ENCODE measurements around the gene NAALADL1.

Gene NAALADL1

DNA sequence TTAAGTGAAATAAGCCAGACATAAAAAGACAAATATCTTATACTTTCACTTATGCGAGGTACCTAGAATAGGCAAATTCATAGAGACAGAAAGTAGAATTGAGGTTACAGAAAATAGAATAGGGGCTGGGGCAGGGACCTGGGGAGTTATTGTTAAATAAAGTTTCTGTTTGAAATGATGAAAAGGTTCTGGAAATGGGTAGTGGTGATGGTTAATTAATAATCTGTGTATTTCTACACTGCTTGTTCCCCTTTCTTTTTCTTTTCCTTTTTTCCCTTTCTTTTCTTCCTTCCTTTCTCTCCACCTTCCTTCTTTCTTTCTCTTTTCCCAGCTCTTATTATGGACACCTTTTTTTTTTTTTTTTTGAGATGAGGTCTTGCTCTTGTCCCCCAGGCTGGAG is 2.8 kb downstream of the NAALADL1 start:
- DNase-seq (ENCODE audit: low spot score): no peak
- TF ChIP-seq CTCF (IDR thresholded peaks at IDR 0.05; ENCODE audit: extremely low read depth, insufficient read depth, missing control alignments): no peak
- in situ Hi-C loops (cut with MboI; ENCODE audit: low pct_unique_long_range_greater_than_20kb, low sequenced_read_pairs, unreplicated experiment): no loop called here

GRCh38 chr11:65053827-65054508 is 4.4 kb downstream of the NAALADL1 start:
- TF ChIP-seq CTCF (IDR thresholded peaks at IDR 0.05; ENCODE audit: extremely low read depth, insufficient read depth, missing control alignments): no peak
- in situ Hi-C loops (cut with MboI; ENCODE audit: low pct_unique_long_range_greater_than_20kb, low sequenced_read_pairs, unreplicated experiment): no loop called here
- no peak for DNase-seq (ENCODE audit: low spot score)

DNA sequence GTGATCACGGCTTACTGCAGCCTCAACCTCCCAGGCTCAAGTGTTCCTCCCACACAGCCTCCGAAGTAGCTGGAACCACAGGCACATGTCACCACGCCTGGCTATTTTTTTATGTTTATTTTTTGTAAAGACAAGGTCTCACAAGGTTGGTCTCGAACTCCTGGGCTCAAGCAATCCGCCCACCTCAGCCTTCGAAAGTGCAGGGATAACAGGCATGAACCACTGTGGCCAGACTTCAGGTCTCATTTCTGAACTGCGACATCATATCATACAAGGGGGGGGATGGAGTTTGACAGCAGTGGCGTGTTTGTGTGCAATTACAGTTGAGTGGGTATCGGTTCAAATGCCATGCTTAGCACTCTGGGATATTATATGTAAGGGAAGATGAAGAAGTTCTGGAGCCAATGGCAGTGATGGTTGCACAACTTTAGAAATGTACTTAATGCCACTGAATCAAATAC is 6.9 kb downstream of the NAALADL1 start:
- no peak for DNase-seq (ENCODE audit: low spot score)
- TF ChIP-seq CTCF (IDR thresholded peaks at IDR 0.05; ENCODE audit: extremely low read depth, insufficient read depth, missing control alignments): no peak
- in situ Hi-C loops (cut with MboI; ENCODE audit: low pct_unique_long_range_greater_than_20kb, low sequenced_read_pairs, unreplicated experiment): no loop called here

GRCh38 chr11:65047581-65048422 is 10.6 kb downstream of the NAALADL1 start:
- DNase-seq (ENCODE audit: low spot score): peak; percentile 65
- no peak for TF ChIP-seq CTCF (IDR thresholded peaks at IDR 0.05; ENCODE audit: extremely low read depth, insufficient read depth, missing control alignments)
- in situ Hi-C loops (cut with MboI; ENCODE audit: low pct_unique_long_range_greater_than_20kb, low sequenced_read_pairs, unreplicated experiment): no loop called here

- no peak for DNase-seq (ENCODE audit: low spot score)
- no peak for TF ChIP-seq CTCF (IDR thresholded peaks at IDR 0.05; ENCODE audit: extremely low read depth, insufficient read depth, missing control alignments)
- in situ Hi-C loops (cut with MboI; ENCODE audit: low pct_unique_long_range_greater_than_20kb, low sequenced_read_pairs, unreplicated experiment): no loop called here
These were observed 12.6 kb downstream of the NAALADL1 start for GRCh38 chr11:65045728-65046127.

GRCh38 chr11:65045061-65045460 is 13.3 kb downstream of the NAALADL1 start:
- in situ Hi-C loops (cut with MboI; ENCODE audit: low pct_unique_long_range_greater_than_20kb, low sequenced_read_pairs, unreplicated experiment): no loop called here
- no peak for TF ChIP-seq CTCF (IDR thresholded peaks at IDR 0.05; ENCODE audit: extremely low read depth, insufficient read depth, missing control alignments)
- no peak for DNase-seq (ENCODE audit: low spot score)
